ENCODE measurements around the gene SLC35F4.

GRCh38 chr14:57530571-57530970, 335.3 kb downstream of the SLC35F4 start:
- TF ChIP-seq MAX (IDR thresholded peaks at IDR 0.05) (no peak), TAF1 (IDR thresholded peaks at IDR 0.05; ENCODE audit: low read depth) (no peak), EP300 (IDR thresholded peaks at IDR 0.05; ENCODE audit: borderline replicate concordance) (no peak), ZBTB7A (IDR thresholded peaks at IDR 0.05; ENCODE audit: low read depth) (no peak), TCF12 (IDR thresholded peaks at IDR 0.05; ENCODE audit: low read depth) (no peak), RAD21 (IDR thresholded peaks at IDR 0.05; ENCODE audit: low read depth) (no peak), NFIC (IDR thresholded peaks at IDR 0.05) (no peak), CREB1 (IDR thresholded peaks at IDR 0.05; ENCODE audit: low read depth) (no peak), USF1 (IDR thresholded peaks at IDR 0.05) (no peak), FOXM1 (IDR thresholded peaks at IDR 0.05; ENCODE audit: borderline replicate concordance, low read depth) (no peak), TEAD4 (IDR thresholded peaks at IDR 0.05) (no peak), CEBPB (IDR thresholded peaks at IDR 0.05) (no peak), YY1 (IDR thresholded peaks at IDR 0.05; ENCODE audit: low read depth) (no peak)
- TF ChIP-seq, protein P1, sequence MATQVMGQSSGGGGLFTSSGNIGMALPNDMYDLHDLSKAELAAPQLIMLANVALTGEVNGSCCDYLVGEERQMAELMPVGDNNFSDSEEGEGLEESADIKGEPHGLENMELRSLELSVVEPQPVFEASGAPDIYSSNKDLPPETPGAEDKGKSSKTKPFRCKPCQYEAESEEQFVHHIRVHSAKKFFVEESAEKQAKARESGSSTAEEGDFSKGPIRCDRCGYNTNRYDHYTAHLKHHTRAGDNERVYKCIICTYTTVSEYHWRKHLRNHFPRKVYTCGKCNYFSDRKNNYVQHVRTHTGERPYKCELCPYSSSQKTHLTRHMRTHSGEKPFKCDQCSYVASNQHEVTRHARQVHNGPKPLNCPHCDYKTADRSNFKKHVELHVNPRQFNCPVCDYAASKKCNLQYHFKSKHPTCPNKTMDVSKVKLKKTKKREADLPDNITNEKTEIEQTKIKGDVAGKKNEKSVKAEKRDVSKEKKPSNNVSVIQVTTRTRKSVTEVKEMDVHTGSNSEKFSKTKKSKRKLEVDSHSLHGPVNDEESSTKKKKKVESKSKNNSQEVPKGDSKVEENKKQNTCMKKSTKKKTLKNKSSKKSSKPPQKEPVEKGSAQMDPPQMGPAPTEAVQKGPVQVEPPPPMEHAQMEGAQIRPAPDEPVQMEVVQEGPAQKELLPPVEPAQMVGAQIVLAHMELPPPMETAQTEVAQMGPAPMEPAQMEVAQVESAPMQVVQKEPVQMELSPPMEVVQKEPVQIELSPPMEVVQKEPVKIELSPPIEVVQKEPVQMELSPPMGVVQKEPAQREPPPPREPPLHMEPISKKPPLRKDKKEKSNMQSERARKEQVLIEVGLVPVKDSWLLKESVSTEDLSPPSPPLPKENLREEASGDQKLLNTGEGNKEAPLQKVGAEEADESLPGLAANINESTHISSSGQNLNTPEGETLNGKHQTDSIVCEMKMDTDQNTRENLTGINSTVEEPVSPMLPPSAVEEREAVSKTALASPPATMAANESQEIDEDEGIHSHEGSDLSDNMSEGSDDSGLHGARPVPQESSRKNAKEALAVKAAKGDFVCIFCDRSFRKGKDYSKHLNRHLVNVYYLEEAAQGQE (IDR thresholded peaks at IDR 0.05; ENCODE audit: low read depth), result no peak

Measured in Ishikawa (cell line).